GM23338 (cell line): Measurements from ENCODE around the gene MYO9B. TPM values are rescaled to one million over a fixed set of nuclear protein-coding genes. Genes with fewer than 3 reads are reported as not detected.

Experiments
- ATAC-seq: fragments of 200-7000 bp; cut with Tn5 transposase; 3 replicates; pipeline ENCODE4 v1.9.1; 2020
- DNase-seq: peaks from one replicate; pipeline ENCODE4 v3.0.0-alpha.2; 2015; ENCODE audit warnings: low spot score
- H2AFZ ChIP-seq: fragments of 200-600 bp; sonication (generic); 2 replicates; pipeline ENCODE4 v1.8.0; 2016; ENCODE audit warnings: antibody characterized with exemption, mild to moderate bottlenecking, moderate library complexity
- H3F3A ChIP-seq: fragments of 200-600 bp; sonication (generic); replicated peaks from 2 replicates; pipeline ENCODE4 v1.8.0; 2017; ENCODE audit warnings: antibody characterized with exemption, mixed run types, low read depth
- H3K27ac ChIP-seq: fragments of 200-600 bp; sonication (generic); 2 replicates; pipeline ENCODE4 v1.6.1; 2016; ENCODE audit warnings: low read depth
- H3K27me3 ChIP-seq: fragments of 200-600 bp; sonication (generic); 2 replicates; pipeline ENCODE4 v1.8.0; 2016; ENCODE audit warnings: mild to moderate bottlenecking, mixed run types, moderate library complexity; ENCODE audit not compliant: insufficient read depth
- H3K36me3 ChIP-seq: fragments of 200-600 bp; sonication (generic); 2 replicates; pipeline ENCODE4 v1.8.0; 2016; ENCODE audit warnings: mild to moderate bottlenecking; ENCODE audit not compliant: insufficient read depth
- H3K4me1 ChIP-seq: fragments of 200-600 bp; sonication (generic); 2 replicates; pipeline ENCODE4 v1.8.0; 2016; ENCODE audit warnings: mild to moderate bottlenecking, moderate library complexity; ENCODE audit not compliant: insufficient read depth
- H3K4me2 ChIP-seq: fragments of 200-600 bp; sonication (generic); 2 replicates; pipeline ENCODE4 v1.7.1; 2017; ENCODE audit warnings: mixed run types
- H3K4me3 ChIP-seq: fragments of 200-600 bp; sonication (generic); 2 replicates; pipeline ENCODE4 v1.6.1; 2016; ENCODE audit warnings: mixed run types
- H3K79me2 ChIP-seq: fragments of 200-600 bp; sonication (generic); replicated peaks from 2 replicates; pipeline ENCODE4 v1.8.0; 2017; ENCODE audit warnings: mild to moderate bottlenecking; ENCODE audit not compliant: insufficient read depth
- H3K9me2 ChIP-seq: fragments of 200-600 bp; sonication (generic); 2 replicates; pipeline ENCODE4 v1.8.0; 2017; ENCODE audit not compliant: insufficient read depth
- H4K20me1 ChIP-seq: fragments of 200-600 bp; sonication (generic); replicated peaks from 2 replicates; pipeline ENCODE4 v1.8.0; 2017; ENCODE audit warnings: mild to moderate bottlenecking; ENCODE audit not compliant: insufficient read depth
- H3K27ac Mint-ChIP-seq: 2 replicates; pipeline ENCODE4 v1.8.0; 2020; ENCODE audit warnings: inconsistent platforms, mild to moderate bottlenecking, moderate library complexity, mixed read lengths
- H3K27me3 Mint-ChIP-seq: 3 replicates; pipeline ENCODE4 v1.8.0; 2022; ENCODE audit warnings: low read depth, mild to moderate bottlenecking, moderate library complexity, mixed read lengths, inconsistent platforms; ENCODE audit not compliant: insufficient read depth, poor library complexity
- H3K36me3 Mint-ChIP-seq: 3 replicates; pipeline ENCODE4 v1.8.0; 2021; ENCODE audit warnings: low read depth, mild to moderate bottlenecking, inconsistent platforms, moderate library complexity, mixed read lengths
- H3K4me1 Mint-ChIP-seq: 3 replicates; pipeline ENCODE4 v1.8.0; 2020; ENCODE audit warnings: mild to moderate bottlenecking, inconsistent platforms, mixed read lengths
- H3K4me3 Mint-ChIP-seq: 3 replicates; pipeline ENCODE4 v1.8.0; 2021; ENCODE audit warnings: moderate library complexity, mild to moderate bottlenecking, inconsistent platforms, mixed read lengths
- H3K9me3 Mint-ChIP-seq: 3 replicates; pipeline ENCODE4 v1.8.0; 2020; ENCODE audit warnings: moderate library complexity, mild to moderate bottlenecking, inconsistent platforms, mixed read lengths
- CREB1 ChIP-seq: fragments of 250-450 bp; sonication (Bioruptor Pico); IDR thresholded peaks from 2 replicates; pipeline ENCODE4 v1.5.0; 2020; ENCODE audit warnings: low read depth, mild to moderate bottlenecking, moderate library complexity
- JUNB ChIP-seq: IDR thresholded peaks from one replicate; pipeline ENCODE4 v1.6.1; 2016; ENCODE audit warnings: antibody characterized with exemption; ENCODE audit not compliant: unreplicated experiment
- POLR2AphosphoS5 ChIP-seq: IDR thresholded peaks from 2 replicates; pipeline ENCODE4 v1.6.1; 2016; ENCODE audit warnings: antibody characterized with exemption, low read depth
- STAT1 ChIP-seq: IDR thresholded peaks from one replicate; pipeline ENCODE4 v1.6.1; 2016; ENCODE audit warnings: antibody characterized with exemption; ENCODE audit not compliant: unreplicated experiment
- ZNF114 ChIP-seq: fragments of 250-450 bp; sonication (Bioruptor Pico); IDR thresholded peaks from 2 replicates; pipeline ENCODE4 v1.5.0; 2020; ENCODE audit warnings: mild to moderate bottlenecking, moderate library complexity
- ZNF331 ChIP-seq: fragments of 250-450 bp; sonication (Bioruptor Pico); IDR thresholded peaks from 2 replicates; pipeline ENCODE4 v1.5.0; 2020; ENCODE audit warnings: low read depth, mild to moderate bottlenecking, moderate library complexity
- polyA plus RNA-seq: library from polyadenylated mRNA; unstranded; fragments of >200 nt; fragmentation: Nextera tagmentation; extraction: Ambion mirVana; gene quantifications from 2 replicates; pipeline ENCODE4 v1.2.1, GENCODE V29; 2016
- total RNA-seq: library from RNA; depleted of rRNA; stranded (reverse); fragments of >200 nt; shearing (Covaris generic); gene quantifications from 2 replicates; pipeline ENCODE4 v1.2.3, GENCODE V29; 2014
- TF ChIP-seq, protein P1 (sequence below): IDR thresholded peaks from 2 replicates; pipeline ENCODE4 v1.6.1; 2016; ENCODE audit warnings: antibody characterized with exemption
- TF ChIP-seq, protein P2 (sequence below): IDR thresholded peaks from one replicate; pipeline ENCODE4 v1.6.1; 2018; ENCODE audit warnings: antibody characterized with exemption; ENCODE audit not compliant: unreplicated experiment

MYO9B gene
- total and polyA plus RNA-seq, 2 experiments from 2014 or later, result 28.7 to 61.3 TPM

DNA sequence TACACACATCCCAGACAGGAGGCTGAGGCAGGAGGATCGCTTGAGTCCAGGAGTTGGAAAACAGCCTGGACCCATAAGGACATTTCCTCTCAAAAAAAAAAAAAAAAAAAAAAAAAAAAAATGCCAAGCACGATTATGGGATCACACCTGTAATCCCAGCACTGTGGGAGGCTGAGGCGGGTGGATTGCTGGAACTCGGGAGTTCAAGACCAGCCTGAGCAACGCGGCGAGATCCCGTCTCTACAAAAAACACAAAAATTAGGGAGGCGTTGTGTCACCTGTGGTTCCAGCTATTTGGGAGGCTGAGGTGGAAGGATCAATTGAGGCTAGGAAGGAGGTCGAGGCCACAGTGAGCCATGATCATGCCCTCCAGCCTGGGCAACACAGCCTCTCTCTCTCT is 149.5 kb downstream of the MYO9B start:
- Histone ChIP-seq H3K4me1 (no peaks in the 10 kb centered on the region; the same call in 1 of the 2 replicates), H3K27ac (no peak overlapping the region), H3K79me2 (no peaks in the 10 kb centered on the region), H3K36me3 (no peaks in the 10 kb centered on the region), H3F3A (peaks cover 13% of the 10 kb centered on the region), H3K27me3 (no peaks in the 10 kb centered on the region), H2AFZ (no peak overlapping the region), H3K4me3 (no peak overlapping the region; the same call in 1 of the 2 replicates), H3K4me2 (no peak overlapping the region), H3K9me2 (no peaks in the 10 kb centered on the region), H4K20me1 (no peaks in the 10 kb centered on the region; the same call in none of the 2 replicates)
- TF ChIP-seq JUNB, result no peak
- no peak for TF ChIP-seq ZNF114
- TF ChIP-seq, protein P1, sequence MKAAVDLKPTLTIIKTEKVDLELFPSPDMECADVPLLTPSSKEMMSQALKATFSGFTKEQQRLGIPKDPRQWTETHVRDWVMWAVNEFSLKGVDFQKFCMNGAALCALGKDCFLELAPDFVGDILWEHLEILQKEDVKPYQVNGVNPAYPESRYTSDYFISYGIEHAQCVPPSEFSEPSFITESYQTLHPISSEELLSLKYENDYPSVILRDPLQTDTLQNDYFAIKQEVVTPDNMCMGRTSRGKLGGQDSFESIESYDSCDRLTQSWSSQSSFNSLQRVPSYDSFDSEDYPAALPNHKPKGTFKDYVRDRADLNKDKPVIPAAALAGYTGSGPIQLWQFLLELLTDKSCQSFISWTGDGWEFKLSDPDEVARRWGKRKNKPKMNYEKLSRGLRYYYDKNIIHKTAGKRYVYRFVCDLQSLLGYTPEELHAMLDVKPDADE, result no peak
- no peak for TF ChIP-seq ZNF331 (CRISPR knock-in tag)
- TF ChIP-seq, protein P2, sequence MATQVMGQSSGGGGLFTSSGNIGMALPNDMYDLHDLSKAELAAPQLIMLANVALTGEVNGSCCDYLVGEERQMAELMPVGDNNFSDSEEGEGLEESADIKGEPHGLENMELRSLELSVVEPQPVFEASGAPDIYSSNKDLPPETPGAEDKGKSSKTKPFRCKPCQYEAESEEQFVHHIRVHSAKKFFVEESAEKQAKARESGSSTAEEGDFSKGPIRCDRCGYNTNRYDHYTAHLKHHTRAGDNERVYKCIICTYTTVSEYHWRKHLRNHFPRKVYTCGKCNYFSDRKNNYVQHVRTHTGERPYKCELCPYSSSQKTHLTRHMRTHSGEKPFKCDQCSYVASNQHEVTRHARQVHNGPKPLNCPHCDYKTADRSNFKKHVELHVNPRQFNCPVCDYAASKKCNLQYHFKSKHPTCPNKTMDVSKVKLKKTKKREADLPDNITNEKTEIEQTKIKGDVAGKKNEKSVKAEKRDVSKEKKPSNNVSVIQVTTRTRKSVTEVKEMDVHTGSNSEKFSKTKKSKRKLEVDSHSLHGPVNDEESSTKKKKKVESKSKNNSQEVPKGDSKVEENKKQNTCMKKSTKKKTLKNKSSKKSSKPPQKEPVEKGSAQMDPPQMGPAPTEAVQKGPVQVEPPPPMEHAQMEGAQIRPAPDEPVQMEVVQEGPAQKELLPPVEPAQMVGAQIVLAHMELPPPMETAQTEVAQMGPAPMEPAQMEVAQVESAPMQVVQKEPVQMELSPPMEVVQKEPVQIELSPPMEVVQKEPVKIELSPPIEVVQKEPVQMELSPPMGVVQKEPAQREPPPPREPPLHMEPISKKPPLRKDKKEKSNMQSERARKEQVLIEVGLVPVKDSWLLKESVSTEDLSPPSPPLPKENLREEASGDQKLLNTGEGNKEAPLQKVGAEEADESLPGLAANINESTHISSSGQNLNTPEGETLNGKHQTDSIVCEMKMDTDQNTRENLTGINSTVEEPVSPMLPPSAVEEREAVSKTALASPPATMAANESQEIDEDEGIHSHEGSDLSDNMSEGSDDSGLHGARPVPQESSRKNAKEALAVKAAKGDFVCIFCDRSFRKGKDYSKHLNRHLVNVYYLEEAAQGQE, result no peak
- peaks cover 13% of the 10 kb centered on the region; the same call in 2 of the 3 replicates for H3K4me1 Mint-ChIP-seq
- H3K9me3 Mint-ChIP-seq, result no peaks in the 10 kb centered on the region
- H3K27me3 Mint-ChIP-seq, result peaks cover 9% of the 10 kb centered on the region
- H3K4me3 Mint-ChIP-seq, result 0 out of 3 replicates have a peak overlapping the region, but pooled peaks have one; percentile 37
- DNase-seq (no peak), ATAC-seq (no peak)
- peaks cover 6% of the 10 kb centered on the region; the same call in 2 of the 3 replicates for H3K36me3 Mint-ChIP-seq
- H3K27ac Mint-ChIP-seq, result no peak overlapping the region

DNA sequence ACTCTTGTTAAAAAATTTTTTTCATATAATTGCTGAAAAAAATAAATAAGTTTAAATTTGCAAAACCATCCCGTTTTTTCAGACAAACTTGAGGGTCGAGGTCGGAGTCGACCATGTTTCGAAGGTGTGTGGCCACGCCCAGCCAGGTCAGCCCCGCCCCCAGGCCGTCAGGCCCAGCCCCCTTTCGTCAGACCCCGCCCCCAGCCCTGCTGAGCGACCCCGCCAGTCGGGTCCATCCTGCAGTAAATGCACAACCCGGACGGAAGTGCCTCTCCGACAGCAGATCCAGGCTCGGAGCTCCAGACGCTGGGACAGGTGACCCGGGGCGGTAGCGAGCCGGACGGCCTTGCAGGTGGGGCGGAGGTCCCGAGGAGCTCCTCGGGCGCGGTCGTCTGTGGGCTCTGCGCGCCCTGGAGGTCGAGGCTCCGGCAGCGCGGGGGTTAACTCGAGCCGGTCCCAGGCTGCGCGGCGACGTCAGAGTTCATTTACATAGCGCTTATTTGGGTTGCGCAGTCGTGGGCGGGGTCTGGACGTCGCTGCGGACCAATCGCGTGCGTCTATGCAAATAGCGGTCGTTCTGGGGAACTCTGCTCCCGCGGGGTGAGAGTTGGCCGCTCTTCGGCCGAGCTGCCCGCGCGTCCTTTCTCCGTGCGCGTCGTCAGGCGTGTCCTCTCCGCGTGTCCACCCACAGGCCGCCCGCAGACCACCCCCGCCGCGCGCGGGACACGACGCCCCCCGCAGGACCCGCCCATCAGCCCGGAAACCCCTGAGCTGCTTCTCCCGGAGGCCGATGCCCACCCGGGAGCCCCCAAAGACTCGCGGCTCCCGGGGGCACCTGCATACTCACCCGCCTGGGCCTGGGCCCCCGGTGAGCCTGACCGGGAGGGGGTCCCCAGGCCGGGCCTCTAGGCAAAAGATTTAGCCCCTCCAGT is 150.7 kb downstream of the MYO9B start, which contains the start of gene OCEL1:
Gene OCEL1, plus strand, starts transcription at position 225 of the 932 bp plus-strand sequence. Its CDS starts 22 bp downstream, at position 247.
- H3K27ac Mint-ChIP-seq, result peak within 1 kb of the TSS; percentile 96

More for the DNA sequence above, 150.7 kb downstream of the MYO9B start, which contains the start of gene OCEL1:
- Histone ChIP-seq H3K4me2 (peak within 1 kb of the TSS; percentile 93), H2AFZ (peak within 1 kb of the TSS; percentile 95), H3K27me3 (no peaks in the 10 kb centered on the region), H3K4me1 (no peaks in the 10 kb centered on the region; the same call in 1 of the 2 replicates), H3K79me2 (no peaks in the 10 kb centered on the region; the same call in 1 of the 2 replicates), H3K4me3 (peak within 1 kb of the TSS; percentile 92), H3F3A (peaks cover 20% of the 10 kb centered on the region), H4K20me1 (no peaks in the 10 kb centered on the region; the same call in none of the 2 replicates), H3K27ac (peak within 1 kb of the TSS; percentile 95; the same call in 1 of the 2 replicates), H3K36me3 (no peaks in the 10 kb centered on the region), H3K9me2 (no peaks in the 10 kb centered on the region)
- DNase-seq (peak; percentile 99), ATAC-seq (peak; percentile 89)
- Mint-ChIP-seq H3K9me3 (no peaks in the 10 kb centered on the region), H3K4me1 (peaks cover 13% of the 10 kb centered on the region; the same call in 2 of the 3 replicates), H3K36me3 (peaks cover 18% of the 10 kb centered on the region), H3K27me3 (peaks cover 13% of the 10 kb centered on the region), H3K4me3 (peak within 1 kb of the TSS; percentile 83)
- TF ChIP-seq CREB1 (CRISPR knock-in tag) (peak; percentile 83), POLR2AphosphoS5 (peak; percentile 84), STAT1 (no peak)
